Measurements from ENCODE around the gene ULBP1.

DNA sequence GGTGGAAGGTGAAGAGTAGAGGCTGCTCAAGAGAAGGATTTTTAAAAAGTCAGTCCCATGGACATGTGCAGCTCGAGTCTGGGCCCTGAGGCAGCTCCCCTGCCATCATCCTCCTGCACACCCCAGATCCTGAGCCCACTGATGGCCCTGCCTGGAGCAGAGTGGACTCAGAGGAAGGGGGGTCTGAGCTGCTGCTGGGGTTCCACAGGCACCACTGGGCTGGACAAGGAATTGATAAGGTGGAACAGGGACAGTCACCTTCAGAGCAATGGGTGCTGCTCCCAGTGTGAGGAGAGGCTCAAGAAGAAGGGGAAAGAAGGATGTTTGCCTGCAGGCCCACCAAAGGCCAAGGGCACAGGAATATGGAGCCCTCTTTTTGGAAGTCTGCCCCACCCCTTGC, 15.7 kb upstream of the ULBP1 start:
- TF ChIP-seq, protein P1, sequence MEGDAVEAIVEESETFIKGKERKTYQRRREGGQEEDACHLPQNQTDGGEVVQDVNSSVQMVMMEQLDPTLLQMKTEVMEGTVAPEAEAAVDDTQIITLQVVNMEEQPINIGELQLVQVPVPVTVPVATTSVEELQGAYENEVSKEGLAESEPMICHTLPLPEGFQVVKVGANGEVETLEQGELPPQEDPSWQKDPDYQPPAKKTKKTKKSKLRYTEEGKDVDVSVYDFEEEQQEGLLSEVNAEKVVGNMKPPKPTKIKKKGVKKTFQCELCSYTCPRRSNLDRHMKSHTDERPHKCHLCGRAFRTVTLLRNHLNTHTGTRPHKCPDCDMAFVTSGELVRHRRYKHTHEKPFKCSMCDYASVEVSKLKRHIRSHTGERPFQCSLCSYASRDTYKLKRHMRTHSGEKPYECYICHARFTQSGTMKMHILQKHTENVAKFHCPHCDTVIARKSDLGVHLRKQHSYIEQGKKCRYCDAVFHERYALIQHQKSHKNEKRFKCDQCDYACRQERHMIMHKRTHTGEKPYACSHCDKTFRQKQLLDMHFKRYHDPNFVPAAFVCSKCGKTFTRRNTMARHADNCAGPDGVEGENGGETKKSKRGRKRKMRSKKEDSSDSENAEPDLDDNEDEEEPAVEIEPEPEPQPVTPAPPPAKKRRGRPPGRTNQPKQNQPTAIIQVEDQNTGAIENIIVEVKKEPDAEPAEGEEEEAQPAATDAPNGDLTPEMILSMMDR (IDR thresholded peaks at IDR 0.05) = no peak
- TF ChIP-seq POLR2A (IDR thresholded peaks at IDR 0.05) = no peak
